ENCODE measurements around the gene ARID5B. TPM values are rescaled to one million over a fixed set of nuclear protein-coding genes. Genes with fewer than 3 reads are reported as not detected.

ARID5B gene
- total RNA-seq, 2 donors from 2014 or later: 65.5 to 93.8 TPM

GRCh38 chr10:61985715-61986114 lies 84.2 kb downstream of the ARID5B start:
- Mint-ChIP-seq H3K36me3 (ENCODE audit: low read depth) (peaks cover 71% of the 10 kb centered on the region), H3K4me1 (peaks cover 46% of the 10 kb centered on the region), H3K9me3 (no peaks in the 10 kb centered on the region), H3K4me3 (peak overlapping the region; percentile 61), H3K27ac (peak overlapping the region; percentile 91), H3K27me3 (no peaks in the 10 kb centered on the region)
- ATAC-seq (replicated peaks): no peak

GRCh38 chr10:61986382-61986781 lies 84.9 kb downstream of the ARID5B start:
- Mint-ChIP-seq H3K4me3 (peak overlapping the region; percentile 61), H3K27me3 (no peaks in the 10 kb centered on the region), H3K9me3 (no peaks in the 10 kb centered on the region), H3K36me3 (ENCODE audit: low read depth) (peaks cover 74% of the 10 kb centered on the region), H3K4me1 (peaks cover 50% of the 10 kb centered on the region), H3K27ac (peak overlapping the region; percentile 91)
- no peak for ATAC-seq (replicated peaks)

GRCh38 chr10:61986788-61987492 lies 85.4 kb downstream of the ARID5B start:
- Mint-ChIP-seq H3K4me3 (peak overlapping the region; percentile 61), H3K4me1 (peaks cover 50% of the 10 kb centered on the region), H3K27ac (peak overlapping the region; percentile 91), H3K9me3 (no peaks in the 10 kb centered on the region), H3K27me3 (no peaks in the 10 kb centered on the region), H3K36me3 (ENCODE audit: low read depth) (peaks cover 74% of the 10 kb centered on the region)
- ATAC-seq (replicated peaks): no peak

GRCh38 chr10:61987537-61987936 lies 86.0 kb downstream of the ARID5B start:
- Mint-ChIP-seq H3K27ac (peak overlapping the region; percentile 91), H3K4me1 (peaks cover 50% of the 10 kb centered on the region), H3K9me3 (no peaks in the 10 kb centered on the region), H3K4me3 (peak overlapping the region; percentile 61), H3K27me3 (no peaks in the 10 kb centered on the region), H3K36me3 (ENCODE audit: low read depth) (peaks cover 74% of the 10 kb centered on the region)
- peak; percentile 20 for ATAC-seq (replicated peaks)

GRCh38 chr10:61987951-61988379 lies 86.5 kb downstream of the ARID5B start:
- peak; percentile 91 for ATAC-seq (replicated peaks)
- Mint-ChIP-seq H3K4me3 (peak overlapping the region; percentile 61), H3K27me3 (no peaks in the 10 kb centered on the region), H3K36me3 (ENCODE audit: low read depth) (peaks cover 75% of the 10 kb centered on the region), H3K9me3 (no peaks in the 10 kb centered on the region), H3K27ac (peak overlapping the region; percentile 91), H3K4me1 (peaks cover 50% of the 10 kb centered on the region)

GRCh38 chr10:61989995-61990760 lies 88.7 kb downstream of the ARID5B start:
- peaks cover 73% of the 10 kb centered on the region for H3K36me3 Mint-ChIP-seq (ENCODE audit: low read depth)
- ATAC-seq (replicated peaks): peak; percentile 3
- peaks cover 57% of the 10 kb centered on the region for H3K4me1 Mint-ChIP-seq
- H3K27me3 Mint-ChIP-seq: no peaks in the 10 kb centered on the region
- H3K4me3 Mint-ChIP-seq: peak overlapping the region; percentile 75
- H3K27ac Mint-ChIP-seq: peak overlapping the region; percentile 97
- no peaks in the 10 kb centered on the region for H3K9me3 Mint-ChIP-seq

GRCh38 chr10:61990761-61991135 lies 89.2 kb downstream of the ARID5B start:
- peak overlapping the region; percentile 75 for H3K4me3 Mint-ChIP-seq
- ATAC-seq (replicated peaks): no peak
- H3K9me3 Mint-ChIP-seq: no peaks in the 10 kb centered on the region
- peaks cover 57% of the 10 kb centered on the region for H3K4me1 Mint-ChIP-seq
- H3K27ac Mint-ChIP-seq: peak overlapping the region; percentile 97
- H3K27me3 Mint-ChIP-seq: no peaks in the 10 kb centered on the region
- H3K36me3 Mint-ChIP-seq (ENCODE audit: low read depth): peaks cover 73% of the 10 kb centered on the region

- H3K27ac Mint-ChIP-seq: peak overlapping the region; percentile 97
- H3K4me1 Mint-ChIP-seq: peaks cover 58% of the 10 kb centered on the region
- peak overlapping the region; percentile 75 for H3K4me3 Mint-ChIP-seq
- no peaks in the 10 kb centered on the region for H3K27me3 Mint-ChIP-seq
- no peaks in the 10 kb centered on the region for H3K9me3 Mint-ChIP-seq
- ATAC-seq (replicated peaks): no peak
- H3K36me3 Mint-ChIP-seq (ENCODE audit: low read depth): peaks cover 72% of the 10 kb centered on the region
Observed at GRCh38 chr10:61991166-61991565, 89.7 kb downstream of the ARID5B start.

GRCh38 chr10:61992059-61992460 lies 90.6 kb downstream of the ARID5B start:
- H3K4me1 Mint-ChIP-seq: peaks cover 52% of the 10 kb centered on the region
- peak overlapping the region; percentile 97 for H3K27ac Mint-ChIP-seq
- peak overlapping the region; percentile 75 for H3K4me3 Mint-ChIP-seq
- H3K36me3 Mint-ChIP-seq (ENCODE audit: low read depth): peaks cover 73% of the 10 kb centered on the region
- no peaks in the 10 kb centered on the region for H3K27me3 Mint-ChIP-seq
- H3K9me3 Mint-ChIP-seq: no peaks in the 10 kb centered on the region
- ATAC-seq (replicated peaks): peak; percentile 9

- H3K4me3 Mint-ChIP-seq: peak overlapping the region; percentile 75
- peak overlapping the region; percentile 97 for H3K27ac Mint-ChIP-seq
- no peaks in the 10 kb centered on the region for H3K9me3 Mint-ChIP-seq
- no peaks in the 10 kb centered on the region for H3K27me3 Mint-ChIP-seq
- ATAC-seq (replicated peaks): peak; percentile 69
- peaks cover 47% of the 10 kb centered on the region for H3K4me1 Mint-ChIP-seq
- peaks cover 77% of the 10 kb centered on the region for H3K36me3 Mint-ChIP-seq (ENCODE audit: low read depth)
Observed at GRCh38 chr10:61992671-61993668, 91.5 kb downstream of the ARID5B start.

GRCh38 chr10:61993711-61994401 lies 92.4 kb downstream of the ARID5B start:
- no peak for ATAC-seq (replicated peaks)
- Mint-ChIP-seq H3K27ac (peak overlapping the region; percentile 97), H3K4me3 (peak overlapping the region; percentile 75), H3K9me3 (peaks cover 7% of the 10 kb centered on the region), H3K36me3 (ENCODE audit: low read depth) (peaks cover 80% of the 10 kb centered on the region), H3K27me3 (no peaks in the 10 kb centered on the region), H3K4me1 (peaks cover 50% of the 10 kb centered on the region)

- Mint-ChIP-seq H3K4me3 (peak overlapping the region; percentile 75), H3K27me3 (no peaks in the 10 kb centered on the region), H3K27ac (peak overlapping the region; percentile 97), H3K4me1 (peaks cover 57% of the 10 kb centered on the region), H3K9me3 (peaks cover 8% of the 10 kb centered on the region), H3K36me3 (ENCODE audit: low read depth) (peaks cover 88% of the 10 kb centered on the region)
- no peak for ATAC-seq (replicated peaks)
Observed at GRCh38 chr10:61994405-61995219, 93.1 kb downstream of the ARID5B start.

- peaks cover 12% of the 10 kb centered on the region for H3K9me3 Mint-ChIP-seq
- peaks cover 88% of the 10 kb centered on the region for H3K36me3 Mint-ChIP-seq (ENCODE audit: low read depth)
- H3K27me3 Mint-ChIP-seq: no peaks in the 10 kb centered on the region
- H3K4me3 Mint-ChIP-seq: peak overlapping the region; percentile 75
- peaks cover 54% of the 10 kb centered on the region for H3K4me1 Mint-ChIP-seq
- peak overlapping the region; percentile 97 for H3K27ac Mint-ChIP-seq
- ATAC-seq (replicated peaks): no peak
Observed at GRCh38 chr10:61995220-61995503, 93.7 kb downstream of the ARID5B start.
